ENCODE measurements around the gene GDPD4. TPM values are rescaled to one million over a fixed set of nuclear protein-coding genes. Genes with fewer than 3 reads are reported as not detected.

Gene GDPD4
- total and polyA plus RNA-seq, 9 of the 15 experiments (the other 6 are each of a cell fraction or from before 2014, with no cell fraction given) = 0.40 TPM; not detected in 8

DNA sequence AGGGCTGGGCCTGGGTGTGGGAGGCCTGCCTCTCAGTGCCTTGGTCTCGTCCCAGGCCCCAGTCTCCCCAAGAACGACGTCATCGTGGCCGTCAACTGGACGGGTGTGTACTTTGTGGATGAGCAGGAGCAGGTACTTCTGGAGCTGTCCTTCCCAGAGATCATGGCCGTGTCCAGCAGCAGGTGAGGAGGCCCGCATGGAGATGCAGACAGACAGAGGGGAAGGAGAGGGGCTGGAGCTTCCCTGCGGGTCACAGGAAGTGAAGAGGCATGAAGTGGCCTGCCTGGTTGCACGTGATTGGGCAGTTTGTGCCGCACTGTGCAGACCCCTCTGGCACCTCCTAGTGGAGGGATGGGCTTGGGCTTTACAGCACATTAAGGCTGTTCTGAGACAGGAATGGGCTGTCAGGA, 103.0 kb downstream of the GDPD4 start (continued):
- TF ChIP-seq FOXK2 (conservative IDR thresholded peaks at IDR 0.05 in 1 of 2, IDR thresholded peaks at IDR 0.05 in 1 of 2; ENCODE audit: low read depth in 2 of 2) (no peak), CXXC5 (CRISPR knock-in tag; IDR thresholded peaks at IDR 0.05) (peak; percentile 50; the same call in 1 of the 2 replicates)
- TF ChIP-seq, protein P1, sequence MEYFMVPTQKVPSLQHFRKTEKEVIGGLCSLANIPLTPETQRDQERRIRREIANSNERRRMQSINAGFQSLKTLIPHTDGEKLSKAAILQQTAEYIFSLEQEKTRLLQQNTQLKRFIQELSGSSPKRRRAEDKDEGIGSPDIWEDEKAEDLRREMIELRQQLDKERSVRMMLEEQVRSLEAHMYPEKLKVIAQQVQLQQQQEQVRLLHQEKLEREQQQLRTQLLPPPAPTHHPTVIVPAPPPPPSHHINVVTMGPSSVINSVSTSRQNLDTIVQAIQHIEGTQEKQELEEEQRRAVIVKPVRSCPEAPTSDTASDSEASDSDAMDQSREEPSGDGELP (CRISPR knock-in tag; IDR thresholded peaks at IDR 0.05; ENCODE audit: borderline replicate concordance) = 0 out of 2 replicates have a peak, but pooled peaks have one; percentile 18
- TF ChIP-seq, protein P2, sequence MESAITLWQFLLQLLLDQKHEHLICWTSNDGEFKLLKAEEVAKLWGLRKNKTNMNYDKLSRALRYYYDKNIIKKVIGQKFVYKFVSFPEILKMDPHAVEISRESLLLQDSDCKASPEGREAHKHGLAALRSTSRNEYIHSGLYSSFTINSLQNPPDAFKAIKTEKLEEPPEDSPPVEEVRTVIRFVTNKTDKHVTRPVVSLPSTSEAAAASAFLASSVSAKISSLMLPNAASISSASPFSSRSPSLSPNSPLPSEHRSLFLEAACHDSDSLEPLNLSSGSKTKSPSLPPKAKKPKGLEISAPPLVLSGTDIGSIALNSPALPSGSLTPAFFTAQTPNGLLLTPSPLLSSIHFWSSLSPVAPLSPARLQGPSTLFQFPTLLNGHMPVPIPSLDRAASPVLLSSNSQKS (CRISPR knock-in tag; IDR thresholded peaks at IDR 0.05) = no peak

DNA sequence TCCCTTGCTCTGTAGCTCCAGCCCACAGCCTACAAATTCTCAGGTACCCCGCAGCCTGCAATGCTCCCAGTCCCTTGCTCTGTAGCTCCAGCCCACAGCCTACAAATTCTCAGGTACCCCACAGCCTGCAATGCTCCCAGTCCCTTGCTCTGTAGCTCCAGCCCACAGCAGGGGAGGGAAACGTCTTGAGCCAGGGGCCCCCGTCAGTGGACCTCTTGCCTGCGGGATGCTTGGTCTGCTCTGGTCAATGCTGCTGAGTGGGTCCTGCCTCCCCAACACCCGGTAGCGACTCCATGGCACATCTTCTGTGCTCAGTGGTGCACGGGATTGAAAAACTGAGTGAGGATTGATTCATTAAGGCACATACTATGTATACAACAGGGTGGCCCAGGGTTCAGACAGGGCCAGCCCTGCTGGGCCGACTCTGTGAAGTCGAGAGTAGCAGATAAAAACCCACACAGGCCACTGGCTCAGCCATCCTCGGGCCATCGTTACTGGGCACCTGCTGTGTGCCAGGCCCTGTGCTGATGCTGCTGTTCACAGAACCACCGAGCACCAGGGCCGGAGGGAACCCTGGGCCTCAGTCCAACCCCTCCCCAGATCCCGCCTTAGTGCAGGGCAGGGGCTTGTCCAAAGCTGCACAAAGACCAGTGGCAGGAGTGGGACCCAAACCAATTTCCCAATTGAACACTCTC, 103.7 kb downstream of the GDPD4 start:
- ATAC-seq (no peak), FAIRE-seq (no peak), DNase-seq (ENCODE audit: extremely low read depth in 1 of 4, low spot score in 3 of 4) (no peak)
- Histone ChIP-seq H3K4me1 (replicated peaks in 1 of 2; ENCODE audit: control insufficient read depth in 2 of 2, insufficient read depth in 2 of 2, low read length in 2 of 2) (peaks cover 0 to 2% of the 10 kb centered on the region in 2 experiments; a peak in 3 of 5 replicates), H3K9me1 (ENCODE audit: control insufficient read depth, insufficient read depth, low read length) (peaks cover 2% of the 10 kb centered on the region), H3K27ac (ENCODE audit: extremely low read depth, low read depth, low read length) (no peak overlapping the region), H3K4me3 (no peak overlapping the region), H4K20me1 (replicated peaks; ENCODE audit: control insufficient read depth, insufficient read depth, low read length) (no peaks in the 10 kb centered on the region; the same call in 1 of the 2 replicates), H3K9ac (ENCODE audit: insufficient read depth in 1 of 2, low read depth in 2 of 2, low read length in 2 of 2) (no peak overlapping the region), H3K9me3 (replicated peaks; ENCODE audit: control insufficient read depth, insufficient read depth, low read depth, low read length) (no peaks in the 10 kb centered on the region), H2AFZ (ENCODE audit: low read depth, low read length) (peak overlapping the region; percentile 86), H3K4me2 (ENCODE audit: insufficient read depth, low read length) (no peak overlapping the region), H3K79me2 (ENCODE audit: control insufficient read depth, insufficient read depth, low read length) (no peaks in the 10 kb centered on the region), H3K36me3 (ENCODE audit: control insufficient read depth, insufficient read depth, low read length) (no peaks in the 10 kb centered on the region), H3K27me3 (ENCODE audit: control insufficient read depth in 2 of 2, insufficient read depth in 2 of 2, low read length in 2 of 2) (peaks cover 0 to 47% of the 10 kb centered on the region in 2 experiments; a peak in 2 of 5 replicates)
- ChIA-PET CTCF (ENCODE audit: low intra/inter-chr PET ratio) (interaction anchor here (3.1 kb wide), 1 partner anchor 351 kb away, joined by 15 read pairs; no protein-coding TSS in a partner anchor), POLR2A (no interaction called here)
- in situ Hi-C loops (cut with MboI) (loop anchor here (10.0 kb wide), 1 partner anchor 347 kb away; no protein-coding TSS in a partner anchor), intact Hi-C loops (cut with micrococcal nuclease) (loop anchor here (10.0 kb wide), 1 partner anchor 177 kb away; no protein-coding TSS in a partner anchor)
- no TSS peak for BruUV-seq (replicated peaks)
- WGBS (ENCODE audit: insufficient coverage, low coverage, missing lambda C conversion rate) = 30% methylated on average over 13 of the region's 14 CpGs
- no peak for TF ChIP-seq BRD9 (IDR thresholded peaks at IDR 0.05; ENCODE audit: low read depth, partially characterized antibody)
- TF ChIP-seq, protein P3, sequence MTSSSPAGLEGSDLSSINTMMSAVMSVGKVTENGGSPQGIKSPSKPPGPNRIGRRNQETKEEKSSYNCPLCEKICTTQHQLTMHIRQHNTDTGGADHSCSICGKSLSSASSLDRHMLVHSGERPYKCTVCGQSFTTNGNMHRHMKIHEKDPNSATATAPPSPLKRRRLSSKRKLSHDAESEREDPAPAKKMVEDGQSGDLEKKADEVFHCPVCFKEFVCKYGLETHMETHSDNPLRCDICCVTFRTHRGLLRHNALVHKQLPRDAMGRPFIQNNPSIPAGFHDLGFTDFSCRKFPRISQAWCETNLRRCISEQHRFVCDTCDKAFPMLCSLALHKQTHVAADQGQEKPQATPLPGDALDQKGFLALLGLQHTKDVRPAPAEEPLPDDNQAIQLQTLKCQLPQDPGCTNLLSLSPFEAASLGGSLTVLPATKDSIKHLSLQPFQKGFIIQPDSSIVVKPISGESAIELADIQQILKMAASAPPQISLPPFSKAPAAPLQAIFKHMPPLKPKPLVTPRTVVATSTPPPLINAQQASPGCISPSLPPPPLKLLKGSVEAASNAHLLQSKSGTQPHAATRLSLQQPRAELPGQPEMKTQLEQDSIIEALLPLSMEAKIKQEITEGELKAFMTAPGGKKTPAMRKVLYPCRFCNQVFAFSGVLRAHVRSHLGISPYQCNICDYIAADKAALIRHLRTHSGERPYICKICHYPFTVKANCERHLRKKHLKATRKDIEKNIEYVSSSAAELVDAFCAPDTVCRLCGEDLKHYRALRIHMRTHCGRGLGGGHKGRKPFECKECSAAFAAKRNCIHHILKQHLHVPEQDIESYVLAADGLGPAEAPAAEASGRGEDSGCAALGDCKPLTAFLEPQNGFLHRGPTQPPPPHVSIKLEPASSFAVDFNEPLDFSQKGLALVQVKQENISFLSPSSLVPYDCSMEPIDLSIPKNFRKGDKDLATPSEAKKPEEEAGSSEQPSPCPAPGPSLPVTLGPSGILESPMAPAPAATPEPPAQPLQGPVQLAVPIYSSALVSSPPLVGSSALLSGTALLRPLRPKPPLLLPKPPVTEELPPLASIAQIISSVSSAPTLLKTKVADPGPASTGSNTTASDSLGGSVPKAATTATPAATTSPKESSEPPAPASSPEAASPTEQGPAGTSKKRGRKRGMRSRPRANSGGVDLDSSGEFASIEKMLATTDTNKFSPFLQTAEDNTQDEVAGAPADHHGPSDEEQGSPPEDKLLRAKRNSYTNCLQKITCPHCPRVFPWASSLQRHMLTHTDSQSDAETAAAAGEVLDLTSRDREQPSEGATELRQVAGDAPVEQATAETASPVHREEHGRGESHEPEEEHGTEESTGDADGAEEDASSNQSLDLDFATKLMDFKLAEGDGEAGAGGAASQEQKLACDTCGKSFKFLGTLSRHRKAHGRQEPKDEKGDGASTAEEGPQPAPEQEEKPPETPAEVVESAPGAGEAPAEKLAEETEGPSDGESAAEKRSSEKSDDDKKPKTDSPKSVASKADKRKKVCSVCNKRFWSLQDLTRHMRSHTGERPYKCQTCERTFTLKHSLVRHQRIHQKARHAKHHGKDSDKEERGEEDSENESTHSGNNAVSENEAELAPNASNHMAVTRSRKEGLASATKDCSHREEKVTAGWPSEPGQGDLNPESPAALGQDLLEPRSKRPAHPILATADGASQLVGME (CRISPR knock-in tag; IDR thresholded peaks at IDR 0.05) = no peak
- no peak for TF ChIP-seq NFXL1 (CRISPR knock-in tag; IDR thresholded peaks at IDR 0.05)
- no peak for TF ChIP-seq POLR2AphosphoS2 (IDR thresholded peaks at IDR 0.05; ENCODE audit: low read length)
- TF ChIP-seq, protein P4, sequence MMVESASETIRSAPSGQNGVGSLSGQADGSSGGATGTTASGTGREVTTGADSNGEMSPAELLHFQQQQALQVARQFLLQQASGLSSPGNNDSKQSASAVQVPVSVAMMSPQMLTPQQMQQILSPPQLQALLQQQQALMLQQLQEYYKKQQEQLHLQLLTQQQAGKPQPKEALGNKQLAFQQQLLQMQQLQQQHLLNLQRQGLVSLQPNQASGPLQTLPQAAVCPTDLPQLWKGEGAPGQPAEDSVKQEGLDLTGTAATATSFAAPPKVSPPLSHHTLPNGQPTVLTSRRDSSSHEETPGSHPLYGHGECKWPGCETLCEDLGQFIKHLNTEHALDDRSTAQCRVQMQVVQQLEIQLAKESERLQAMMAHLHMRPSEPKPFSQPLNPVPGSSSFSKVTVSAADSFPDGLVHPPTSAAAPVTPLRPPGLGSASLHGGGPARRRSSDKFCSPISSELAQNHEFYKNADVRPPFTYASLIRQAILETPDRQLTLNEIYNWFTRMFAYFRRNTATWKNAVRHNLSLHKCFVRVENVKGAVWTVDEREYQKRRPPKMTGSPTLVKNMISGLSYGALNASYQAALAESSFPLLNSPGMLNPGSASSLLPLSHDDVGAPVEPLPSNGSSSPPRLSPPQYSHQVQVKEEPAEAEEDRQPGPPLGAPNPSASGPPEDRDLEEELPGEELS (CRISPR knock-in tag; IDR thresholded peaks at IDR 0.05; ENCODE audit: borderline replicate concordance) = no peak
